DOHH2 (cell line): ENCODE measurements around the gene ERG.

Experiments used
- H3F3A ChIP-seq: fragments of 200-600 bp; sonication (generic), shearing (Covaris generic); 2 replicates; pipeline ENCODE4 v1.6.0; 2016; ENCODE audit warnings: antibody characterized with exemption, mild to moderate bottlenecking; ENCODE audit not compliant: control insufficient read depth, insufficient read depth
- H3K27ac ChIP-seq: fragments of 200-600 bp; sonication (generic); 2 replicates; pipeline ENCODE4 v1.5.1; 2014; ENCODE audit warnings: low read depth, mild to moderate bottlenecking, low read length, moderate library complexity
- H3K27me3 ChIP-seq: fragments of 200-600 bp; sonication (generic); 2 replicates; pipeline ENCODE4 v1.6.1; 2014; ENCODE audit warnings: mild to moderate bottlenecking, low read length, mixed read lengths; ENCODE audit not compliant: control insufficient read depth
- H3K36me3 ChIP-seq: fragments of 200-600 bp; sonication (generic); 2 replicates; pipeline ENCODE4 v1.6.1; 2014; ENCODE audit warnings: mild to moderate bottlenecking, low read length, moderate library complexity, mixed read lengths; ENCODE audit not compliant: control insufficient read depth
- H3K4me1 ChIP-seq: fragments of 200-600 bp; sonication (generic); 2 replicates; pipeline ENCODE4 v1.6.1; 2014; ENCODE audit warnings: mild to moderate bottlenecking, low read length, mixed read lengths; ENCODE audit not compliant: control insufficient read depth
- H3K4me2 ChIP-seq: fragments of 200-600 bp; sonication (generic); 2 replicates; pipeline ENCODE4 v1.6.0; 2014; ENCODE audit warnings: mild to moderate bottlenecking, low read length, moderate library complexity
- H3K4me3 ChIP-seq: fragments of 200-600 bp; sonication (generic); 2 replicates; pipeline ENCODE4 v1.5.1; 2014; ENCODE audit warnings: mild to moderate bottlenecking, low read length, mixed read lengths
- H3K79me2 ChIP-seq: fragments of 200-600 bp; sonication (generic); 2 replicates; pipeline ENCODE4 v1.6.1; 2014; ENCODE audit warnings: mild to moderate bottlenecking, low read length, mixed read lengths; ENCODE audit not compliant: control insufficient read depth
- H3K9me2 ChIP-seq: fragments of 200-600 bp; sonication (generic); replicated peaks from 2 replicates; pipeline ENCODE4 v1.6.1; 2014; ENCODE audit warnings: mild to moderate bottlenecking, low read length, mixed read lengths; ENCODE audit not compliant: control insufficient read depth
- H3K9me3 ChIP-seq: fragments of 200-600 bp; sonication (generic); 2 replicates; pipeline ENCODE4 v1.6.1; 2014; ENCODE audit warnings: antibody characterized with exemption, low read length, mixed read lengths; ENCODE audit not compliant: control insufficient read depth, insufficient read depth
- H4K20me1 ChIP-seq: fragments of 200-600 bp; sonication (generic); 2 replicates; pipeline ENCODE4 v1.6.0; 2014; ENCODE audit warnings: low read depth, mild to moderate bottlenecking, antibody characterized with exemption, low read length, moderate library complexity; ENCODE audit not compliant: control insufficient read depth, insufficient read depth
- CTCF ChIP-seq: fragments of 200-600 bp; sonication (generic); IDR thresholded peaks from one replicate; pipeline ENCODE4 v1.5.1; 2014; ENCODE audit warnings: antibody characterized with exemption, mild to moderate bottlenecking, low read depth, low read length; ENCODE audit not compliant: poor library complexity, severe bottlenecking
- EZH2phosphoT487 ChIP-seq: fragments of 200-600 bp; sonication (generic); IDR thresholded peaks from 2 replicates; pipeline ENCODE4 v1.6.1; 2017; ENCODE audit warnings: borderline replicate concordance, mild to moderate bottlenecking, antibody characterized with exemption, low read length, moderate library complexity, mixed read lengths

Gene ERG

GRCh38 chr21:38498057-38498833, at the start of gene ERG:
TSS of gene ERG (minus strand) at chr21:38498477. CDS start at chr21:38498380, 97 bp downstream.
- TF ChIP-seq CTCF (no peak), EZH2phosphoT487 (no peak)
- Histone ChIP-seq H3K4me2 (no peak within 1 kb of the TSS), H3F3A (no peaks in the 10 kb centered on the region), H3K79me2 (no peaks in the 10 kb centered on the region), H3K4me3 (no peak within 1 kb of the TSS), H3K27ac (no peak within 1 kb of the TSS), H3K36me3 (no peaks in the 10 kb centered on the region), H3K27me3 (peaks cover 57% of the 10 kb centered on the region), H3K9me2 (no peaks in the 10 kb centered on the region), H3K9me3 (no peaks in the 10 kb centered on the region), H3K4me1 (no peaks in the 10 kb centered on the region), H4K20me1 (no peaks in the 10 kb centered on the region)

GRCh38 chr21:38544661-38545060, 46.4 kb upstream of the ERG start:
- no peaks in the 10 kb centered on the region for H3K27me3 ChIP-seq
- H3F3A ChIP-seq = no peaks in the 10 kb centered on the region
- H3K4me3 ChIP-seq = no peak overlapping the region
- no peaks in the 10 kb centered on the region for H3K9me2 ChIP-seq
- H4K20me1 ChIP-seq = no peaks in the 10 kb centered on the region
- H3K79me2 ChIP-seq = no peaks in the 10 kb centered on the region
- no peaks in the 10 kb centered on the region for H3K36me3 ChIP-seq
- H3K4me2 ChIP-seq = no peak overlapping the region
- H3K9me3 ChIP-seq = no peaks in the 10 kb centered on the region
- no peak overlapping the region for H3K27ac ChIP-seq
- H3K4me1 ChIP-seq = no peaks in the 10 kb centered on the region
- no peak for TF ChIP-seq CTCF
- no peak for TF ChIP-seq EZH2phosphoT487

- TF ChIP-seq EZH2phosphoT487 = no peak
- no peak for TF ChIP-seq CTCF
- H3K36me3 ChIP-seq = no peaks in the 10 kb centered on the region
- no peak overlapping the region for H3K27ac ChIP-seq
- H3K9me3 ChIP-seq = no peaks in the 10 kb centered on the region
- no peaks in the 10 kb centered on the region for H3K27me3 ChIP-seq
- H3F3A ChIP-seq = no peaks in the 10 kb centered on the region
- H3K4me3 ChIP-seq = no peak overlapping the region
- H3K4me1 ChIP-seq = no peaks in the 10 kb centered on the region
- no peaks in the 10 kb centered on the region for H3K79me2 ChIP-seq
- no peaks in the 10 kb centered on the region for H4K20me1 ChIP-seq
- no peaks in the 10 kb centered on the region for H3K9me2 ChIP-seq
- no peak overlapping the region for H3K4me2 ChIP-seq
Measured at GRCh38 chr21:38542263-38542662, 44.0 kb upstream of the ERG start.
